ENCODE results near the gene PTGFRN. TPM values are rescaled to one million over a fixed set of nuclear protein-coding genes. Genes with fewer than 3 reads are reported as not detected.
A peak's percentile ranks its signal among the peaks of the same experiment; 100 is the strongest.

Gene PTGFRN
- total RNA-seq, 1 experiment from 2014 or later: 57.4 TPM

GRCh38 chr1:116911188-116911553, 1.5 kb downstream of the PTGFRN start:
- TF ChIP-seq EZH2 (IDR thresholded peaks at IDR 0.05; ENCODE audit: low read length, unreplicated experiment): no peak
- TF ChIP-seq EZH2phosphoT487 (IDR thresholded peaks at IDR 0.05; ENCODE audit: borderline replicate concordance, low read length): no peak
- TF ChIP-seq CTCF (conservative IDR thresholded peaks at IDR 0.05; ENCODE audit: low read depth, low read length): no peak
- ChIA-PET CTCF (no interaction called here), POLR2A (ENCODE audit: unreplicated experiment) (no interaction called here)
- no peaks in the 10 kb centered on the region for H3K9me3 ChIP-seq (ENCODE audit: low read length)
- no TSS peak for BruUV-seq (replicated peaks)
- no peaks in the 10 kb centered on the region for H3F3A ChIP-seq (ENCODE audit: low read length, unreplicated experiment)
- no peaks in the 10 kb centered on the region for H3K27me3 ChIP-seq (ENCODE audit: low read length)
- peak overlapping the region; percentile 85 for H3K4me3 ChIP-seq (ENCODE audit: low read length)
- intact Hi-C loops (cut with micrococcal nuclease): loop anchor here (2.0 kb wide), 1 partner anchor 148 kb away; no protein-coding TSS in a partner anchor
- H3K4me1 ChIP-seq (ENCODE audit: insufficient read depth, low read length): peaks cover 61% of the 10 kb centered on the region
- peak overlapping the region; percentile 88 for H3K4me2 ChIP-seq (ENCODE audit: low read length)
- peak overlapping the region; percentile 83 for H2AFZ ChIP-seq (ENCODE audit: low read length)
- H3K9me2 ChIP-seq (replicated peaks; ENCODE audit: low read length): no peaks in the 10 kb centered on the region
- H3K27ac ChIP-seq (ENCODE audit: low read length): no peak overlapping the region
- H3K36me3 ChIP-seq (ENCODE audit: low read depth, low read length): no peaks in the 10 kb centered on the region
- H3K9ac ChIP-seq (ENCODE audit: low read length): peak overlapping the region; percentile 69
- no peak for ATAC-seq
- no peaks in the 10 kb centered on the region for H4K20me1 ChIP-seq (ENCODE audit: low read length)
- peaks cover 59% of the 10 kb centered on the region for H3K79me2 ChIP-seq (ENCODE audit: low read length)
- DNase-seq: no peak

- Histone ChIP-seq H3K27me3 (ENCODE audit: low read length) (no peaks in the 10 kb centered on the region), H3K4me3 (ENCODE audit: low read length) (peak overlapping the region; percentile 85), H3K4me1 (ENCODE audit: insufficient read depth, low read length) (peaks cover 56% of the 10 kb centered on the region), H2AFZ (ENCODE audit: low read length) (no peak overlapping the region), H3K27ac (ENCODE audit: low read length) (no peak overlapping the region), H3F3A (ENCODE audit: low read length, unreplicated experiment) (no peaks in the 10 kb centered on the region), H3K9me2 (replicated peaks; ENCODE audit: low read length) (no peaks in the 10 kb centered on the region), H3K79me2 (ENCODE audit: low read length) (peaks cover 66% of the 10 kb centered on the region), H4K20me1 (ENCODE audit: low read length) (no peaks in the 10 kb centered on the region), H3K9me3 (ENCODE audit: low read length) (no peaks in the 10 kb centered on the region), H3K9ac (ENCODE audit: low read length) (no peak overlapping the region), H3K4me2 (ENCODE audit: low read length) (peak overlapping the region; percentile 88), H3K36me3 (ENCODE audit: low read depth, low read length) (no peaks in the 10 kb centered on the region)
- BruUV-seq (replicated peaks): no TSS peak
- DNase-seq (no peak), ATAC-seq (no peak)
- ChIA-PET POLR2A (ENCODE audit: unreplicated experiment) (no interaction called here), CTCF (no interaction called here)
- TF ChIP-seq EZH2phosphoT487 (IDR thresholded peaks at IDR 0.05; ENCODE audit: borderline replicate concordance, low read length) (no peak), CTCF (conservative IDR thresholded peaks at IDR 0.05; ENCODE audit: low read depth, low read length) (no peak), EZH2 (IDR thresholded peaks at IDR 0.05; ENCODE audit: low read length, unreplicated experiment) (no peak)
- intact Hi-C loops (cut with micrococcal nuclease): loop anchor here (2.0 kb wide), 1 partner anchor 147 kb away; no protein-coding TSS in a partner anchor
These were observed 2.2 kb downstream of the PTGFRN start for GRCh38 chr1:116911779-116912469.

- H3K4me2 ChIP-seq (ENCODE audit: low read length): peak overlapping the region; percentile 88; the same call in 1 of the 2 replicates
- peaks cover 47% of the 10 kb centered on the region for H3K4me1 ChIP-seq (ENCODE audit: insufficient read depth, low read length)
- H3K79me2 ChIP-seq (ENCODE audit: low read length): peaks cover 76% of the 10 kb centered on the region
- ChIA-PET POLR2A (ENCODE audit: unreplicated experiment) (no interaction called here), CTCF (no interaction called here)
- no peaks in the 10 kb centered on the region for H3K9me2 ChIP-seq (replicated peaks; ENCODE audit: low read length)
- H3K27ac ChIP-seq (ENCODE audit: low read length): no peak overlapping the region
- no peaks in the 10 kb centered on the region for H3K36me3 ChIP-seq (ENCODE audit: low read depth, low read length)
- H3K9ac ChIP-seq (ENCODE audit: low read length): no peak overlapping the region
- intact Hi-C loops (cut with micrococcal nuclease): no loop called here
- H3F3A ChIP-seq (ENCODE audit: low read length, unreplicated experiment): no peaks in the 10 kb centered on the region
- no peak overlapping the region for H2AFZ ChIP-seq (ENCODE audit: low read length)
- DNase-seq: no peak
- no peaks in the 10 kb centered on the region for H3K27me3 ChIP-seq (ENCODE audit: low read length)
- no peak for ATAC-seq
- no peaks in the 10 kb centered on the region for H3K9me3 ChIP-seq (ENCODE audit: low read length)
- TF ChIP-seq EZH2 (IDR thresholded peaks at IDR 0.05; ENCODE audit: low read length, unreplicated experiment) (no peak), EZH2phosphoT487 (IDR thresholded peaks at IDR 0.05; ENCODE audit: borderline replicate concordance, low read length) (no peak), CTCF (conservative IDR thresholded peaks at IDR 0.05; ENCODE audit: low read depth, low read length) (no peak)
- no peak overlapping the region; the same call in 1 of the 2 replicates for H3K4me3 ChIP-seq (ENCODE audit: low read length)
- no peaks in the 10 kb centered on the region for H4K20me1 ChIP-seq (ENCODE audit: low read length)
- no TSS peak for BruUV-seq (replicated peaks)
These were observed 3.1 kb downstream of the PTGFRN start for GRCh38 chr1:116912846-116913245.
